PFSK-1 (cell line): ENCODE results near the gene RAB34.

Experiments used
- FOXP2 ChIP-seq: optimal IDR thresholded peaks from 2 replicates; pipeline ENCODE3; 2011; ENCODE audit warnings: borderline replicate concordance, control low read depth, inconsistent platforms; ENCODE audit not compliant: insufficient read depth; ENCODE audit errors: extremely low read length, extremely low read depth
- REST ChIP-seq, 2 experiments: IDR thresholded peaks; 2 replicates each; pipeline versions ENCODE4 v1.6.1 to v1.8.0; 2011 to 2012; ENCODE audit warnings: low read depth in 2 of 2, low read length in 2 of 2, control low read depth in 1 of 2, inconsistent platforms in 1 of 2, mild to moderate bottlenecking in 1 of 2, moderate library complexity in 1 of 2; ENCODE audit not compliant: insufficient read depth in 1 of 2
- SIN3A ChIP-seq: IDR thresholded peaks from 2 replicates; pipeline ENCODE4 v1.6.1; 2012; ENCODE audit warnings: mild to moderate bottlenecking, low read length, moderate library complexity, borderline replicate concordance; ENCODE audit not compliant: insufficient read depth
- TAF1 ChIP-seq: IDR thresholded peaks from 2 replicates; pipeline ENCODE4 v1.6.1; 2012; ENCODE audit warnings: low read length, control low read depth, borderline replicate concordance; ENCODE audit not compliant: insufficient read depth

GRCh38 chr17:28738680-28739384 is 21.2 kb upstream of the RAB34 start:
- TF ChIP-seq REST (IDR thresholded peaks at IDR 0.05; ENCODE audit: insufficient read depth in 1 of 2, low read depth in 2 of 2, low read length in 2 of 2) (no peak), TAF1 (no peak), SIN3A (no peak), FOXP2 (no peak)
